ENCODE results near the gene TIGD7.

Gene TIGD7, protein sequence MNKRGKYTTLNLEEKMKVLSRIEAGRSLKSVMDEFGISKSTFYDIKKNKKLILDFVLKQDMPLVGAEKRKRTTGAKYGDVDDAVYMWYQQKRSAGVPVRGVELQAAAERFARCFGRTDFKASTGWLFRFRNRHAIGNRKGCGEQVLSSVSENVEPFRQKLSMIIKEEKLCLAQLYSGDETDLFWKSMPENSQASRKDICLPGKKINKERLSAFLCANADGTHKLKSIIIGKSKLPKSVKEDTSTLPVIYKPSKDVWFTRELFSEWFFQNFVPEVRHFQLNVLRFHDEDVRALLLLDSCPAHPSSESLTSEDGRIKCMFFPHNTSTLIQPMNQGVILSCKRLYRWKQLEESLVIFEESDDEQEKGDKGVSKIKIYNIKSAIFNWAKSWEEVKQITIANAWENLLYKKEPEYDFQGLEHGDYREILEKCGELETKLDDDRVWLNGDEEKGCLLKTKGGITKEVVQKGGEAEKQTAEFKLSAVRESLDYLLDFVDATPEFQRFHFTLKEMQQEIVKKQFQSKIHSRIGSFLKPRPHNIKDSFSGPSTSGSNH

GRCh38 chr16:3305109-3306068 is at the start of gene TIGD7, which contains the start of gene ZNF75A:
Gene TIGD7 (minus strand): TSS chr16:3305430. CDS start chr16:3300614, 4,816 bp downstream.
Gene ZNF75A (plus strand): TSS chr16:3305497. CDS start chr16:3308429, 2,932 bp downstream.
- DNase-seq (ENCODE audit: low spot score) = peak; percentile 88

GRCh38 chr16:3349175-3349574 is 43.9 kb upstream of the TIGD7 start:
- no peak for DNase-seq (ENCODE audit: low spot score)

DNA sequence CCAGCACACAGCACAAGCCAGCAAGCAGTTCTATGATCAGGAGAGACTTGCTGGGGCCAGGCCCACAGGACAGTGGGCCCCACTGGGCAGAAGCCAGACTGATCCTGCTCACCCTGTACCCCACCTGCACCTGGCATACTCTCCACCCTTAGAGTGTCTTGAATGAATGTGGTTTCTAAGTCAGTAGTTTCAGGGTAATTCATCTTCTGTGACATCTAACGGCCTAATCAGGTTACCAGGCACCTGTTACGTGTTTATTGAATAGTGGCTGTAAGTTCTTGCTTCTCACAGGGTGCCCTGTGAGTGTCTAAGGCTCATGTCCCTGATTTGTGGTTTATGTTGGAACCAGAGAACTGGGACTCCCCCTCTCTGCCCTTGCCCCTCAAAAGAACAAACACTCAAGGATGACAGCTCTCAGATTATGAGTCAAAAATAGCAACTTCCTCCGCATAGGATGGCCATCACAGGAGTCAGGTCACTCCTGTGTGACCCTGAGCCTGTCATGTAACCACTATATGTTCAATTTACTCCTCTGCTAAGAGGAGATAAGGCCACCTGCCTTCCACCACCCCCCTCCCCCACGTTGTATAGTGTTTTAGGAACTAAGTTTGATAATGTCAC is 43.4 kb upstream of the TIGD7 start:
- DNase-seq (ENCODE audit: low spot score) = peak; percentile 76

GRCh38 chr16:3347586-3347985 is 42.4 kb upstream of the TIGD7 start:
- no peak for DNase-seq (ENCODE audit: low spot score)

GRCh38 chr16:3346041-3346440 is 40.8 kb upstream of the TIGD7 start:
- no peak for DNase-seq (ENCODE audit: low spot score)

DNA sequence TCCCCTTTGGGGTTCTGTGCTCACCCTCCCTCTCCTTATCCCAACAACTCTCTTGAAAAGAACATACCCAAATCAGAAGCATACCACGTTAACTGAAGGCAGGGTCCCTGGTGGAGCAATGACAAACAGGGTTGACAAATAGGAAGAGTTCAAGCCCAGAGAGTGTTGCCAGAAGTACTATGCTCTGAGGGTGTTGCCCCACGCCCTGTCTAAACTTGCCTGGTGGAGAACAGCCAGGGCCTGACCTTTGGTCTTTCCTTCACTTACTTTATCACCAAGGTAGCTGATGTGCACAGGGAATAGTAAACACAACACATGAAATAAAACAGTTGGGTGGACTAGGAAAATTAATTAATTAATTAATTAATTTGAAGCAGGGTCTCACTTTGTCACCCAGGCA is 23.4 kb upstream of the TIGD7 start:
- DNase-seq (ENCODE audit: low spot score) = no peak

DNA sequence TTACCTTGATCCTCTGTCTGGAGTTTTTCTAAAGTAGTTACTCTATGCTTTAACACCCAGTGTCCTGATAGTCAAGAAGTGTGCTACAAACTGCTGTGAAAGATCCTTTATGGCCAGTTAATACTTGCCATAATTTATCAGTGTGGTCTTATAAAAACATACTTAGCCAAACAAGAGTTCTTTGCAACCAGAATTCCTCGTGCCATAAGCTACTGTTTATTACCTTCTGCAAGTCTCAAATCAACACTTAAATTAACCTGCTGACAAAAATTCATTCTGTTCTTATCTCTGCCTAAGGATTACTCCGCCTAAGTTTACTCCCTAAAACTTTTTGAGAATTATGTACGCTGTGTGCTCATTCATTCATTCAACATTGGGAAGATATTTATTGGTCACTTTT is 22.9 kb upstream of the TIGD7 start:
- no peak for DNase-seq (ENCODE audit: low spot score)

GRCh38 chr16:3327514-3327913 is 22.3 kb upstream of the TIGD7 start:
- DNase-seq (ENCODE audit: low spot score) = no peak

DNA sequence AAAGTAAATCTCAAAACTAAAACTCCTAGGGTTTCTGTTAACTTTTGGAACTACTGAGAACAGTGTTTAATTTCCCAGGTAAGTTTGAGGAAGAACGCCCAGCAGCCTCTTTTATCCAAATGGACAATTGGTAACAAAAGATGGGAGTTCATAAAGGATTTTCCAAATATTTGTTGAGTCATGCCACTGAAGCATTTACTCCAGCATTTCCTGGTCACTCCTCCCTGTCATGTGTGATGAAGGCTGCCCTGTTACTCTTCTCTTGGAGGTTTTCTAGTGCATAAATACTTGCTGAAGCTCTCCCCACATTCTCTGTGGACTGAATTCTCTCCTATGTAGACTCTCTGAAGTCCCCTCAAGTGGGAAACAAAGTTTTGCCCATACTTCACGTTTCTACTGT is 16.6 kb upstream of the TIGD7 start:
- no peak for DNase-seq (ENCODE audit: low spot score)

DNA sequence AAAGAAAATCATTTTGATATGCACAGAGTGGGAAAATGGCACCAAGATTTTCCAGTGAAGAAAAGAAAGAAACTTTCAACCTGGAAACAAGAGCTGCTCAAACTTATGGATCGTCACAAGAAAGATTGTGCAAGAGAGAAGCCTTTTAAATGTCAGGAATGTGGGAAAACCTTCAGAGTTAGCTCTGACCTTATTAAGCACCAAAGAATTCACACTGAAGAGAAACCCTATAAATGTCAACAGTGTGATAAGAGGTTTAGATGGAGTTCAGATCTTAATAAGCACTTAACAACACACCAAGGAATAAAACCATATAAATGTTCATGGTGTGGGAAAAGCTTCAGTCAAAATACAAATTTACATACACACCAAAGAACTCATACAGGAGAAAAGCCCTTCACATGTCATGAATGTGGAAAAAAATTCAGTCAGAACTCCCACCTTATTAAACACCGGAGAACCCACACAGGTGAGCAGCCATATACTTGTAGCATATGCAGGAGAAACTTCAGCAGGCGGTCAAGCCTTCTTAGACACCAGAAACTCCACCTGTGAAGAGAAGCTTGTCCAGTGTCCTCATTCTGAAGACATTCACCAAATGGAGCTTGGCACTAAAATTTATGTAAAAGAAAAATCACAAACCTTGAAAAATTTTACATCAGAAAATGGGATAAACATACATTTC is 12.2 kb upstream of the TIGD7 start:
- DNase-seq (ENCODE audit: low spot score) = no peak

DNA sequence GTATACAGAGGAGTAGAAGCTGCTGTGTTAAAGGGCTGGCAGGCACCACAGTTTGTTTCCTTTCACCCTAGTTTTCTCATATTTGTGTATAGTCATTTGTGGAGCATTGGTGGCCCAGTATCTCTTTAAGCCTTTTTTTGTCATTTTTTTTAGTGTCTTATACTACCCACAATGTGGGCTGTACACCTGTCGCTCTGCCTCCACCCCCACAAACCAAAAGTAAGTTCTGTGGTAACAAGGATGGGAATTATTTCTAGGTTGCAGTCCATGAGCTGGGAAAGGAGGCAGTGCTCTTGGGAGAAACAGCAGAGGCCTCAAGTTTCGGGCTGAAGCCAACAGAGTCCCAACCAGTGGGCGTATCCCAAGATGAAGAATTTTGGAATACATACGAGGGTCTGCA is 6.3 kb upstream of the TIGD7 start:
- DNase-seq (ENCODE audit: low spot score) = no peak

GRCh38 chr16:3306078-3306477 is 848 bp upstream of the TIGD7 start:
- no peak for DNase-seq (ENCODE audit: low spot score)

DNA sequence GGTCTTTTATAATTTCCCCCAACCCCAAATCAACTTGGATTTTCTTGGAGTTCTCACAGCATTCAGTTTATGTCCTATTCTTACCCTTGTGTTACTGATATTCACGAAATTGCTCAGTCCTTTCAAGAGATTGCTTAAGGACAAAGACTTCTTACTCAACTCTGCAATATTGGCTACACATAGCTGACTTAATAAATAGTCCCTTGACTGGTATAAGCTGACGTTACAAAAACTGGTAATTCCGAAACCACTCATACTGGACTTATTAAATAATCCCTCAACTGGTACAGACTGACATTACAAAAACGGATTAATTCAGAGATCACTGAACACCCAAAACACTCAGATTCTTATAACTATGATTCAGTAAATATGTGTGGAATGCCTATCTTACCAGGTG is 860 bp downstream of the TIGD7 start:
- peak; percentile 21 for DNase-seq (ENCODE audit: low spot score)

- DNase-seq (ENCODE audit: low spot score) = no peak
These were observed 9.4 kb downstream of the TIGD7 start for GRCh38 chr16:3295783-3296182.

- no peak for DNase-seq (ENCODE audit: low spot score)
These were observed 10.0 kb downstream of the TIGD7 start for GRCh38 chr16:3295209-3295608.

DNA sequence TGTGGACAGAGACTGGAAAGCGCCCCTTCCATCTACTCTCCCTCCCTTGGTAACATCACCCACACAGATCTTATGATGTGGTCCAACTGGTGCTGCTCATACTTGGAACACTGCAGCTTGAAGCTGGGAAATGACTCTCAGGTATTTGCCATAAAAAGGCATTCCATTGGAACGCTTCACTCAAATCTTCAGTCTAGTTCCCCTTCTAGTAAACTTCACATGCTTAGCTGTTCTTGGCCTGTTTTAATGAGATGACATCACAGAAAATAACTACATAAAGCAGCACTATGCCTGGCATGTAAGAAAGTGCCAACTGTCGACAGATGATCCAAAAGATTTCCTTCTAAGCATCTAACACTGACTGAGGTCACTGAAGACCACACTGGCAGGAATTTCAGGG is 12.6 kb downstream of the TIGD7 start:
- DNase-seq (ENCODE audit: low spot score) = no peak

GRCh38 chr16:3289998-3290673 is 15.1 kb downstream of the TIGD7 start:
- no peak for DNase-seq (ENCODE audit: low spot score)

- no peak for DNase-seq (ENCODE audit: low spot score)
These were observed 20.1 kb downstream of the TIGD7 start for GRCh38 chr16:3285131-3285530.

- DNase-seq (ENCODE audit: low spot score) = no peak
These were observed 21.4 kb downstream of the TIGD7 start for GRCh38 chr16:3283543-3284447.

Data from NAMALWA (cell line).